Retina (tissue), 1 donor: ENCODE results near the gene TBX4.
"Not testable (repeated sequence)": the region's sequence is repeated elsewhere in the genome, so short reads cannot be mapped to it uniquely, and the experiment has no call there.

Source experiments
- DNase-seq: peaks from one replicate; pipeline ENCODE4 v3.0.0-alpha.2; 2016

Gene TBX4

DNA sequence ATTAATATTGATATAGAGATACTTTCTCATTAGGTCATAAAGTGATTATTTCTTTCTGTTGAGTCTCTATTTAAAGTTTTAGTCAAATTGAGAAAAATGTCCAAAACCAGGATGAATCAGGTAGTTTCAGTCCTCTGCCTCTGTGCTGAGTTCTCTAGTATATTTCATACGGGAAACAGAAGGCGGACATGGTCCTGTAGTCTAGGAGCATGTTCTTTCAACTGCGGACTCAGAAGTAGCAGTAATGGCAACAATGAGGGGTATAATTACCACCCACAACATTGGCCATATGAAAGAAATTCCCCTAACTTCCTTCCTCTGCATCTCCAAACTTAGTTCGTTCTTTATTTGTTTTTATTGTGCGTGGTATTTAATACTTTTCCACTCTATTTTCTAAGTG lies 50.1 kb downstream of the TBX4 start:
- no peak for DNase-seq

DNA sequence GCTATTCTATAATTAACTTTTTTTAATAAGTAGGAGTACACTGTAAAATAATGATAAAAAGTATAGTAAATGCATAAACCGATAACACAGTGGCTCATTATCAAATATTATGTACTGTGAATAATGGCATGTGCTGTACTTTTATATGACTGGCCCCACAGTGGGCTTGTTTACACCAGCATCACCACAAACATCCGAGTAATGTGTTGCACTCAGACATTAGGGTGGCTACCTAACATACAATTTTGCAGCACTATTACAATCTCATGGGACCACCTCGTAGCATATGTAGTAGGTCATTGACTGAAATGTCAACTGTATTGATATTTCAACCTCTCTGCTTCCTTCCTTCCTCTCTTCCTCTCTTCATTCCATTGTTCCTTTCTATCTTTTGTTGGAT lies 51.7 kb downstream of the TBX4 start:
- no peak for DNase-seq

DNA sequence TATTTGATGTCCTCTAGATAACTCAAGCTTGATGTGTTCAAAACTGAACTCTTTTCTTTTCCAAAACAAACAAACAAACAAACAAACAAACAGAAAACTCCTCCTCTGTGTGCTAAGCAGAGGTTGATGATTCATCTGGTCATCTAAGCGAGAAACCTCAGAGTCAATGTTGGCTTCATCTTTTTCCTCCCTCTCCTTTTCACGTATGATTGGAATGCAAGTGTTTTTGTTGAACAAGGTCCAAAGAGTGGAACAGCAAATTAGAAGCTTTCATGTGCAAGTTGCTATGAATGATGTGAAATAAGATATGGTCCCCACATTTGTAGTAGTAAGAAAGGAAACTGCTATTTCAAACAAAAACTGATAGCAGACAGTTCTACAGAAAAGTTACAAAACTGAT lies 52.5 kb downstream of the TBX4 start:
- no peak for DNase-seq

DNA sequence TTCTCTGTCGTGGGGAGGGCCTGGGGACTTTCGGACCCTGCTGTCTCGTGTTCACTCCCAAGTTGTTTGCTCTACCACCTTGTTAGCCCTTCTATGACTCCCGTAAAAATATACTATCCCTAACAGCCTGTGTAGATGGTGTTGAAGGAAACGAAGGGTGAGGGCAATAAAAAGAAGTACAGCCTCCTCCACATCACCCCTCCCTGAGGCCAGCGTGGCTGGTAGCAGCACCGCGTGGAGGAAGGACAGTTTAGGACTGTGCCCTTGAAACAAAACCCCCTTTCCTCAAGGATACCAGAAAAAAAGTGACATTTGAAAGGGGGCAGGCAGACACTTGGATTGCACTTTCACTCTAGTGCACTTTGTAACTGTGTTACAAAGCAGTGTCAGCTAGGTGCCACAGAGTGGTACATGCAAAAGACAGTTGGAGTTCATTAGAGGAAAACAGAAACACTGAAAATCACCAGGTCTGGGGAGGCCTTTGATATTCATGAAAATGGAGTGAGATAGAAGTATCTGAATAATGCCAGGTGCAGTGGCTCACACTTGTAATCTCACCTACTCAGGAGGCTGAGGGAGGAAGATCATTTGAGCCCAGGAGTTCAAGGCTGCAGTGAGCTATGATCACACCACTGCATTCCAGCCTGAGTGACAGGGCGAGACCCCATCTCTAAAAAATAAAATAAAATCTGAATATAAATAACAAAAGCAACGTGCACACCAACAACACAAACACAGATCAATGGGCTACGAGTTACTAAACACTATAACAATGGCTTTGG lies 53.8 kb downstream of the TBX4 start:
- no peak for DNase-seq

DNA sequence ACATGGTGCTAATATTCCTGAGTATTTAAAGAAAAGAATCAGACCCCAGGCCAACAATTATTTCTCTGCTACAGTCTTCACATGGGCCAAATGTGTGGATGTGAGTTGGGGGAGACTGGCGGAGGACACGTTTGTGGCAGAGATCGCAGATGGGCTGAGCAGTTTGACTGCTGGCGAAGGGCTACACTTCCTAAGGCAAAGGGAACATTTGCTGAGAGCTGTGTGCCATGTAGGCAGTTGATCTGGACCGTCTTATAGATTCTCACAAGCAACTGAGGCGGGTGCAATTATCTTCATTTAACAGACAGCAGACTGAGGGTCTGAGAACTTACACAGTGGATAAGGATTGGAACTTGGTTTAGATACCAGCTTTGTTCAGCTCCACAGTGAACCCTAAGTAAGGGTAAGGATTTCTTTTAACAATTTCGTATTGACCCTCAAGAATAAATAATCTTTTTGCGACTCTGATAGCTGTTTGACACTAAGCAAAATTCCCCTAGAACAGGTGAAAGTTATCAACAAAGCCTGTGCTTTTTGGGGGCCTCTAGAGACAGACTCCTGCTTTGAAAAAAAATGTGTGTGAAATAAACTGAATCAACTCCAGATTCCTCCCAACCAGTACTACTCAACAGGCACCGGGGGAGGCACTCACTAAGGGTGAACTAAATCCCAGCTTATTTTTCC lies 55.3 kb downstream of the TBX4 start:
- DNase-seq: no peak

DNA sequence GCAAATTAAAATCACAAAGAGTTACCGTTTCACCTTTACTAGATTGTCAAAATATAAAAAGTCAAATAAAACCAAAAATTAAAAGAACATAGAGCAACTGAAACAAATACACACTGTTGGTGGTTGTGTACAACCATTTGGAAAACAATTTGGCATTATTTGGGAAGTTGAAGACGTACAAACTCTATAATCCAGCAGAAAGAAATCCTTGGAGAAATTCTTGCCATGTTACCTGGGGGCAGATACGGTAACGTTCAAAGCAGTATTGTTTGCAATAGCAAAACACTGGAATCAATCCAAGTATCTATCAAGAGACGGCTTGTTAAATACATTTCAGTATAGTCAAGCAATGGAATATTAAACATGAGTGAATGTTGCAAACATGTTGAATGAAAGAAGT lies 56.7 kb downstream of the TBX4 start:
- DNase-seq: no peak

GRCh38 chr17:61509454-61509853 lies 57.2 kb downstream of the TBX4 start:
- DNase-seq: not testable (repeated sequence)

GRCh38 chr17:61510237-61510636 lies 58.0 kb downstream of the TBX4 start:
- DNase-seq: no peak

DNA sequence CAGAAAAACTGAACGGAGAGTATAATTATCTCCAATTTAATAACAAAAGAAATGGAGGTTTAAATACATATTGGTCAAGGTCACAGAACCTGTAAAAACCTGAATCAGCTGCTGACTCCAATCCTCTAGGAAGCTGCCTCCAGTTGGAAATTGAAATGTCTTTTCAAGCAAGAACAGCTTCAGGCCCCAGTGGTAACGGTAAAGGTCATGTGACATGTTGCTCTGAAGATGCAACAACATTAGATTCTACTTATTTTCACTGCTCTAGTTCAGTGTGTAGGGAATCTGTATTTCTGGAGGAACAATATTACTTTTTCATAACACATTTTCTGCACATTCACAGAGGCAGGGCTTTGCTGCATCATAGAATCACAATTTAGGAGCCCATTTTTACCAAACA lies 58.8 kb downstream of the TBX4 start:
- no peak for DNase-seq

DNA sequence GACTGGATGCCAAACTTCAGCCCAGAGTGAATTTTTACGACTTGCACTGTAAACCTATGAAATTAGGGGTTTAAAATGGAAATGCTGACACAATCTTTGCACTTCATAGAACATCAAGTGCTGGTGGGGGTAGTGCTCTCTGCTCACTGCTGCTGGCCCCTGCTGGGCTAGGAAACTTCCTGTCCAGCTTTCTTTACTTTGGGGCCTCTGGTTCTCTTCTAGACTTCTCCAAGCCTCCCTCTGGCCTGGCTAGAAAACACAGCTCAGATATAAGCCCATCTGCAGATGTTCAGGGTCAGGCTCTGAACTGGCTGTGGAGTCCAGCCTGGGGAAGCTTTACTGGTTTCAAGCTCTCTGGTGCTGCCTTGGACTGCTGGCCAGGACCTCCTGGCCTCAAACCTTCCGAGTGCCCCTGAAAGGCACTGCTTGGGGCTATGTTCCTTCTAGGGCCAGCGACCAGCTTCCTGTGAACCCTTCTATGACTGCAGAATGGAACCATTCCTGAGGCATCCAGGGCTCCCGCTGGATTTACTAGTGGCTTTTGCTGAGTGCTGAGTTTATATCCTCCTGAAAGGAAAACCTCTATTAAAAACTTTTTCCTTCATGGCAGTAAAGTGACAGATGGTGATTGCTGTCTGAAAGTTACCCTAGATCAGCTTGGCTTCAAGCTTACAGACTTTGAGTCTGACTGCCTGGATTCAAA lies 59.4 kb downstream of the TBX4 start:
- no peak for DNase-seq

- DNase-seq: no peak
These were observed 62.3 kb downstream of the TBX4 start for GRCh38 chr17:61514491-61514890.

- no peak for DNase-seq
These were observed 65.0 kb downstream of the TBX4 start for GRCh38 chr17:61517265-61517664.

DNA sequence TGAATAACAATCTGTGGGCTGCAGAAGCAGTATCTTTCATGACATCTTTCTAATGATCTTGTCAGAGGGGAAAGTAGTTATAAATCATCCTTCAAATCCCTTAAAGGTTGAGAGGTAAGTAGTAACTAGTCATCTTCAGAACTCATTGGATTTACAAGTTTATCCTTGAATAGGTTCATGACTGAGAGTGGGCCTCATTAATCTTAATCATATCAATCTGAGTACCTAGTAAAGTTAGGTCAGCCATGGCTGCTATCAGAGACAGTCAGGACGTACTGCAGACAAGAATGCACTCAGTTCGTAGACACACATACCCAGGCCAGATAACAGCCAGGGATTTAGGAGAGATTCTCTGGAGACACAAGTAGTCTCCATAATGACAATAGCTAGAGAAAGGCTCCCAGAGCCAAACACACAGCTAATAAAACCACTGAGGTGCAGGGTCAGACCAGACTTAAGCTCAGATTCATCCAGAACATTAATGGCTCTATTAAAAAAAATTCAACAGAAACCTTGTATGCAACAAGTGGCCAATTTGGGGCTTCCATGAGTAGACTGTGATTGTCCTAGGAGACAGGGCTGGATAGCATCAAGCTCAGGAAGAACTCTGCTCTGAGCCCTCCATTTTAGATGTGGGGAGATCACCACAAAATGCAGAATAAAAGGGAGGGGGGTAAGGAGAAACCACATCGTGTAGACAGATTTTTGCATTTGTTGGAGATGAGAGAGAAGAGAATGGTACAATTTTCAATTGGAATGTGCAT lies 65.8 kb downstream of the TBX4 start:
- no peak for DNase-seq

DNA sequence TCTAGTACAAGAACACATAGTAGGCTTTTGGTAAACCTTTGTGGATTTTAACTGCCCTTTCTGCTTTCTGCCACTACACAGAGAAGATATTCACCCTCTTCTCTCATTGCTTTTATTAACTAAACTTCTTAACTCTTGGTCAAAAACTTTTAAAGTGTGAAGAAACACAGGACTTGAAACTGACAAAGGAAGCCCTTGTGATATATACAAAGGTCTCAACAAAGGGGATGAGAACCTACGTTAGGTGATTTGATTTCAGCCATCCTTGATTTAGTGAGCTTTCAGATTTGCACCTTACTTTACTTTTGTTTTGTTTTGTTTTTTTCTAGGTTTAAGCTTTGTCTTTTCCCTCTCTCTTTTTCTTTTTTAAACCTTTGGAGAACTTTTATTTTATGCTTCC lies 66.9 kb downstream of the TBX4 start:
- no peak for DNase-seq

- no peak for DNase-seq
These were observed 67.7 kb downstream of the TBX4 start for GRCh38 chr17:61519754-61520440.

- DNase-seq: no peak
These were observed 68.7 kb downstream of the TBX4 start for GRCh38 chr17:61520897-61521296.

DNA sequence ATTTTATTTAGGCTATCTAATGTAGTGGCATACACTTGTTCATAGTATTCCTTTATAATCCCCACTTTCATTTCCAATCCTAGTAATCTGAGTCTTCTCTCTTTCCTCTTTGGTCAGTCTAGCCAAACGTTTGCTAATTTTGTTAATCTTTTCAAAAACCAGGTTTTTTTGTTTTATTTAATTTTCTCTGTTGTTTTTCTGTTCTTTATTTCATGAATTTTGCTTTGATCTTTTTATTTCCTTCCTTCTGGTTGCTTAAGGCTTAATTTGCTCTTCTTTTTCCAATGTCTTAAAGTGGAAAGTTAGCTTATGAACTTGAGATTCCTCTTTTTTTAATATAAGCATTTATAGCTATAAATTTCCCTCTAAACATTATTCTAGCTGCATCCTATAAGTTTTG lies 69.9 kb downstream of the TBX4 start:
- no peak for DNase-seq

DNA sequence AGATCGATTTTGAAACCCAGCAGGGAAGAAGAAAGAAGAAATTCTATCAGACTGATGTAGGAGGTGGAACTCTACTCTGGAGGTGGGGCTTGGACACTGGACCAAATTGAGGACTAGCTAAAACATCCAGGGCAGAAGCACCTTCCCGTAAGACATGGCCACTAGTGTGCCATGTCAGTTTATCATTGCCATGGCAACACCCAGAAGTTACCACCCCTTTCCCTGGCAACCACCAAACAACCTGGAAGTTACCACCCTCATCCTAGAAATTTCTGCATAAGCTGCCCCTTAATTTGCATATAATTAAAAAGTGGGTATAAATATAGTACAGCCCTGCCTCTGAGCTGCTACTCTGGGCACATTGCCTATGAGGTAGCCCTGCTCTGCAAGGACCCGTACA lies 72.1 kb downstream of the TBX4 start:
- no peak for DNase-seq

DNA sequence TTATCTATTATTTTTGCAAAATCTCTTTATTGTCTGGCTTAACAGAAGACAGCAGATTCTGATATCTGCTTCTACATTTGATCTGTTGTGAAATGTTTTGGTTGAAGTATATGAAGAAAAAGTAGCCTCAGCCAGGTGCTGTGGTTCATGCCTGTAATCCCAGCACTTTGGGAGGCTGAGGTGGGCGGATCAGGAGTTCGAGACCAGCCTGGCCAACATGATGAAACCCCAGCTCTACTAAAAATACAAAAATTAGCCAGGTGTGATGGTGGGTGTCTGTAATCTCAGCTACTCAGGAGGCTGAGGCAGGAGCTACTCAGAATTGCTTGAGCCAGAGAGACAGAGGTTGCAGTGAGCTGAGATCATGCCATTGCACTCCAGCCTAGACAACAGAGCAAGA lies 75.2 kb downstream of the TBX4 start:
- not testable (repeated sequence) for DNase-seq

DNA sequence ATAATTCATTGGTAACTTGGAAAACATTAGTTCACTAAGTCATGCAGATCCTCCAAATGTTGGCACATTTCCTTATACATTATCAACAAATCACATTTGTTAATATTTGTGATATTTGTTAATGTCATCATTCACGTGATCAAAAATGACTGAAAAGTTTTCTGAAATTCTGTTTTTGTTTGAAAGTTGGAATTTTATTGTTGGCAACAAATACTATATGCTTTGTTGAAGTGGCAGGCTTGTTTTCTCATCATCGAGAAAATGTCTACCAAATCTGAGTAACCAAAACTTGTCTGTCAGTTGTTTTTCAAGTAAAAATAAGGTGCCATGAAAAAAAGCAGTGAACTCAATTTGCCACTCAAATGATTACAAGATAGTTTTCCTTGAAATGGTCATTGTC lies 75.9 kb downstream of the TBX4 start:
- no peak for DNase-seq

DNA sequence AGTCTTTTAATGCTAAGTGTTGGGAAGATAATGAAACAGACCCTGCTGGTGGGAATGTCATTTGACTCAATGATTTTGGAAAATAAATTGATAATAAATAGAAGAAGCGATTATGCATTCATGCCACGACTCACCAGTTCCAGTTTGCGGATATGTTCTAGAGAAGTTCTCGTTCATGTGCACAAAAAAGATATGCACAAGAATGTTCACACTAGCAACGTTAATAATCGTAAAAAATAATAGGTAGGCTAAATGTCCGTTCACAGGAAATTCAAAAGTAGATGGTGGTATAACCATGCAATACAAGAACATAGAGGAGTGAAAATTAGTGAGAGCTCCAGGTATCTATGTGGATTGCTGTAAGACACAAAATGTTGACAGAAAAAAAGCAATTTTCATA lies 79.0 kb downstream of the TBX4 start:
- no peak for DNase-seq

DNA sequence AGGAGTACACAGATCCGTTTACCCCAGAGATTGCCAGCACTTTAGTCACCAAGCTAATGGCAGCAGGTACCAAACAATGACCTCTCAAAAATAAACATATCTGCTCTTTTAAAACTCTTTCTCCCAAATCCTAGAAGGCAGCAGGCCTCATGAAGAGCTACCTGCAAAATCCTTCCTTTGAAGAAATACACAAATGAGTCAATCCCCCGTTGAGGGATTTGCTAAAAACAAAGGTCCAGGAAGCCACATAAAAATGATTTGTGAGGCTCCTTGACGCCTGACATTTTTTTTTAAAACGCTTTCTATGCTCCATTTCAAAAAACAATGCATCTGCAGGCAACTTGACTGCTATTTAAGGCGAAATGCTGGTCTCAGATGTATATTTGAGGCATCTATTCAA lies 80.6 kb downstream of the TBX4 start:
- no peak for DNase-seq

GRCh38 chr17:61533797-61534196 lies 81.6 kb downstream of the TBX4 start:
- DNase-seq: no peak
